Fibroblast of pulmonary artery (primary cell): Measurements from ENCODE around the gene LARGE1.

Experiments
- DNase-seq: peaks from one replicate; pipeline ENCODE4 v3.0.0-alpha.2; 2010; ENCODE audit warnings: low read depth
- H3K4me3 ChIP-seq: replicated peaks from 2 replicates; pipeline ENCODE4 v1.5.1; 2011; ENCODE audit warnings: low read depth, mild to moderate bottlenecking, control low read depth, low read length, moderate library complexity
- CTCF ChIP-seq: IDR thresholded peaks from 2 replicates; pipeline ENCODE4 v1.5.1; 2011; ENCODE audit warnings: mild to moderate bottlenecking, control low read depth, low read length, inconsistent platforms; ENCODE audit errors: missing control alignments

The LARGE1 gene

GRCh38 chr22:33914699-33915098 is 5.6 kb downstream of the LARGE1 start:
- no peak overlapping the region for H3K4me3 ChIP-seq
- no peak for DNase-seq
- TF ChIP-seq CTCF, result no peak

GRCh38 chr22:33914131-33914530 is 6.1 kb downstream of the LARGE1 start:
- no peak overlapping the region for H3K4me3 ChIP-seq
- TF ChIP-seq CTCF, result no peak
- no peak for DNase-seq

- H3K4me3 ChIP-seq, result no peak overlapping the region
- DNase-seq, result no peak
- TF ChIP-seq CTCF, result no peak
Measured at GRCh38 chr22:33913188-33913587, 7.1 kb downstream of the LARGE1 start.

GRCh38 chr22:33909911-33910310 is 10.4 kb downstream of the LARGE1 start:
- no peak for TF ChIP-seq CTCF
- DNase-seq, result peak; percentile 47
- H3K4me3 ChIP-seq, result no peak overlapping the region

- no peak for TF ChIP-seq CTCF
- no peak overlapping the region for H3K4me3 ChIP-seq
- peak; percentile 60 for DNase-seq
Measured at GRCh38 chr22:33909075-33909458, 11.2 kb downstream of the LARGE1 start.

DNA sequence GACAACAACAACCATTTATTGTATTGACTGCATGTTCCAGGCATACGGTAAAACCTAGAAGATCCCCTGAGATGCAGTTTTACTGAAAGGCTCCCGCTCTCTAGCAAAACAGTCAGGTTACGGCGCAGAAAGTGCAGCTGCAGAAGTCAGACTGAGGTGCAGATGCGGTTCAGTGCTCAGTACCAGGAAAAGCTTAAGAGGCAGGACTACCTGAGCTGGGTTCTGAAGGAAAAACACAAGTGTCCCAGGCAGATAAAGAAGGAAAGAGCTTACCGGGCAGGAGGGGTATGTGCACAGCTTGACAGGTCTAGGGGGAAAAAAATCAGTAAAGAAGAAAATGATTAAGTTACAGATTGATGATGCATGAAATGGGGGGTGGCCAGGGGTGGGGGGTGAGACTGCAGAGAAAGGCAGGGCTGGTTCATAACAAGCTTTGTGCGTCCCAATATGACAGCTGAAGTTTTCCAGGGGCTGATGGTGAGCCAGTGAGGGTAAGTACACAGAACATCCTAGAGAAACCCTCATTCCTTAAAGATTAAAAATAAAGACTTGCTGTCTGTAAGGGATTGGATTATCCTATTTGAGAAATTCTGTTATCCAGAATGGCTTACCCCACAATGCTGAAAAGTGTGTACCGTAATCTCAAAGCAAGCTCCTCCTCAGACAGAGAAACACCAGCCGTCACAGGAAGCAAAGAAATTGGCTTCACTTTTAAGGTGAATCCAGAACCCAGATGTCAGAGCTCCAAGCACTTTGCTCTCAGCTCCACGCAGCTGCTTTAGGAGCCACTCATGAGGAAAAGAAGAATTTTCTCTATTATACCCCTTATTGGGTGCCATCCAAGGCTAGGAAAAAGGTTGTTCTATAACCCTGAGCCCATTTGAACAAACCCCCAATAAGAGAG is 11.9 kb downstream of the LARGE1 start:
- no peak for TF ChIP-seq CTCF
- no peak overlapping the region for H3K4me3 ChIP-seq
- DNase-seq, result no peak

GRCh38 chr22:33906954-33907353 is 13.3 kb downstream of the LARGE1 start:
- no peak overlapping the region for H3K4me3 ChIP-seq

More at GRCh38 chr22:33906954-33907353, 13.3 kb downstream of the LARGE1 start:
- TF ChIP-seq CTCF, result no peak
- no peak for DNase-seq
